ENCODE measurements around the gene CAV3. TPM values are rescaled to one million over a fixed set of nuclear protein-coding genes. Genes with fewer than 3 reads are reported as not detected.

Gene CAV3
- total and polyA plus RNA-seq, 7 donors = 20.5 to 71.1 (median 49.3) TPM

DNA sequence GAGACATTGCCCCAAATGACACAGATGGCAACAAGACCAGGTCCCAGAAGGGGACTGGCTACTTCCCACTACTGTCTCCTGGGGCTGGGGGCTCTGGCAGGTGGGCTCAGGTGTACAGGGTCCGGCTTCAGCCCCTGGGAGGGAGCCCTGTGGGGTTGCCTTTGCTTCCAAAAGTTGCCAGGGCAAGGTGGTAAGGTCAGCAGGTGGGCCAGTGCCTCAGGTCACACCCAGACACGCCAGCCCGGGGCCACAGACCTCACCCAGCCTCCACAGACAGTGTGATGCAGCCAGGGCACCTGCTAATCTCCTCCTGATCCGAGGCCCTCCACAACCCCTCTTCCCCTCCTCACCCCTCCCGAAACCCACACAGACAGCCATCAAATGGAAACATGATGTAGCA, 28.3 kb downstream of the CAV3 start:
- H3K36me3 ChIP-seq (ENCODE audit: insufficient read depth in 1 of 2, low read depth in 1 of 2) = no peaks in the 10 kb centered on the region
- H3K4me1 ChIP-seq = peaks cover 27% of the 10 kb centered on the region
- ATAC-seq = no peak
- no peak overlapping the region for H3K27ac ChIP-seq
- intact Hi-C loops (cut with DNase I) = loop anchor here in 1 of 2 donors (5.0 kb wide), 1 partner anchor 35 kb away; no protein-coding TSS in a partner anchor
- no peaks in the 10 kb centered on the region for H3K27me3 ChIP-seq (ENCODE audit: insufficient read depth in 3 of 3, low read length in 2 of 3)
- H3K4me3 ChIP-seq = no peak overlapping the region
- WGBS, 3 donors = 76 to 90% (median 87%) methylated on average over 5 of the region's 5 CpGs
- H3K9me3 ChIP-seq = no peaks in the 10 kb centered on the region
- TF ChIP-seq, protein P1, sequence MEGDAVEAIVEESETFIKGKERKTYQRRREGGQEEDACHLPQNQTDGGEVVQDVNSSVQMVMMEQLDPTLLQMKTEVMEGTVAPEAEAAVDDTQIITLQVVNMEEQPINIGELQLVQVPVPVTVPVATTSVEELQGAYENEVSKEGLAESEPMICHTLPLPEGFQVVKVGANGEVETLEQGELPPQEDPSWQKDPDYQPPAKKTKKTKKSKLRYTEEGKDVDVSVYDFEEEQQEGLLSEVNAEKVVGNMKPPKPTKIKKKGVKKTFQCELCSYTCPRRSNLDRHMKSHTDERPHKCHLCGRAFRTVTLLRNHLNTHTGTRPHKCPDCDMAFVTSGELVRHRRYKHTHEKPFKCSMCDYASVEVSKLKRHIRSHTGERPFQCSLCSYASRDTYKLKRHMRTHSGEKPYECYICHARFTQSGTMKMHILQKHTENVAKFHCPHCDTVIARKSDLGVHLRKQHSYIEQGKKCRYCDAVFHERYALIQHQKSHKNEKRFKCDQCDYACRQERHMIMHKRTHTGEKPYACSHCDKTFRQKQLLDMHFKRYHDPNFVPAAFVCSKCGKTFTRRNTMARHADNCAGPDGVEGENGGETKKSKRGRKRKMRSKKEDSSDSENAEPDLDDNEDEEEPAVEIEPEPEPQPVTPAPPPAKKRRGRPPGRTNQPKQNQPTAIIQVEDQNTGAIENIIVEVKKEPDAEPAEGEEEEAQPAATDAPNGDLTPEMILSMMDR (IDR thresholded peaks at IDR 0.05) = no peak
- no peak for DNase-seq

DNA sequence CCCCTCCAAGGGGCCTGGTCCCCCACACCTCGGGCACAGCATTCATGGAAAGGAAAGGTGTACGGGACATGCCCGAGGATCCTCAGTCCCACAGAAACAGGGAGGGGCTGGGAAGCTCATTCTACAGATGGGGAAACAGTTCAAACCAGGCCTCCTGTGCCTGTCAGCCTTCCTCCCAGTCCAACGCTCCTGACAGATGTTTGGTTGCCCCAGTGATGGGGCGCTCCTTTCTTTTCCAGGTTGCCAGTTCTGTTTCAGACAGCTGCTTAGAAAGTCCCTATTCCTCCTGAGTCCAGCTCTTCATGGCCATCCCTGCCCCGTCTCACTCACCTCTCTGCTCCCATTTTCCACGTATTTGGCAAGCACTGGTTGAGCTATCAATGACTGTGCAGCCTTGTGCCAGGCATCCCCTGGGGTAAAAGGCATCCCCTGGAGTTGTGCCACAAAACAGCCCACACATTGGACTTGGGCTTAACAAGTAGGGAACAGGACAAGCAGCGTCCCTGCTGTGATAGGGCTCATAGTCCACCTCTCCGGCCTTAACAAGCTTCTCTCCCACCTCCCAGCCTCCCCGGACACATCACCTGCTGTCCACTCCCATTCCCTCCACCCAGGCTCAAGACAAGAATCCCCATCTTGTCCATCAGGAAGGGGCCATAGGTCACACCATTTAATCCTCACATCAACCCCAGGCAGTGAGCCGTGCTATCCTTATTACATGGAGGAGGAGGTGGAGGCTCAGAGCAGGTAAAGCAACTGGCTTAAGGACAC, 29.2 kb downstream of the CAV3 start:
- H3K4me3 ChIP-seq = no peak overlapping the region
- 70 to 86% (median 78%) methylated on average over 11 of the region's 11 CpGs for WGBS, 3 donors
- intact Hi-C loops (cut with DNase I) = loop anchor here in 1 of 2 donors (5.0 kb wide), 1 partner anchor 35 kb away; no protein-coding TSS in a partner anchor
- no peaks in the 10 kb centered on the region for H3K9me3 ChIP-seq
- no peak overlapping the region for H3K27ac ChIP-seq
- peaks cover 22% of the 10 kb centered on the region for H3K4me1 ChIP-seq
- DNase-seq (no peak), ATAC-seq (no peak)
- H3K27me3 ChIP-seq (ENCODE audit: insufficient read depth in 3 of 3, low read length in 2 of 3) = peaks cover 0 to 9% (median 2%) of the 10 kb centered on the region in 3 donors
- no peaks in the 10 kb centered on the region for H3K36me3 ChIP-seq (ENCODE audit: insufficient read depth in 1 of 2, low read depth in 1 of 2)
- TF ChIP-seq, protein P1 (IDR thresholded peaks at IDR 0.05) = no peak

DNA sequence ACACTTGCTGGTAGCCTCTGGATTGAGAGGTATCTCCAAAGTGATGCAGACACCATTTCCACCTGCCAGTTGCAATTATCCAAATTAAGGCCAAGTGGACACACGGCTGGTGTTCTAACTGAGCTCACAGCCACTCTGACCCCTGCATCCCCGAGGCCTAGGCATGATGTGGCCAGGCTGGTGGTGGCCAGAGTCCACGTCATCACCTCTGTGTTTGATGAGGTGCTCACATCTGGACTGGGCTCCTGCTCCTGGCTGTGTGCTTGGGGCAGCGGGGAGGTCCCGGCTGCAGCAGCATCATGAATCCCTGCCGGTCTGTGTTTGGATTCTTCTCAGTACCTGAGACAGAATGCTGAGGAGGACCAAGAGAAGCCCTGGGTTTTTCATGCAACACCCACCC, 30.9 kb downstream of the CAV3 start:
- 87 to 93% (median 91%) methylated on average over 6 of the region's 6 CpGs for WGBS, 3 donors
- H3K27me3 ChIP-seq (ENCODE audit: insufficient read depth in 3 of 3, low read length in 2 of 3) = peaks cover 0 to 24% (median 2%) of the 10 kb centered on the region in 3 donors
- H3K27ac ChIP-seq = no peak overlapping the region
- no peaks in the 10 kb centered on the region for H3K36me3 ChIP-seq (ENCODE audit: insufficient read depth in 1 of 2, low read depth in 1 of 2)
- intact Hi-C loops (cut with DNase I) = loop anchor here in 1 of 2 donors (5.0 kb wide), 1 partner anchor 37 kb away; no protein-coding TSS in a partner anchor
- DNase-seq = no peak
- TF ChIP-seq, protein P1 (IDR thresholded peaks at IDR 0.05) = no peak
- H3K4me3 ChIP-seq = no peak overlapping the region
- ATAC-seq = no peak
- peaks cover 15% of the 10 kb centered on the region for H3K4me1 ChIP-seq
- H3K9me3 ChIP-seq = no peaks in the 10 kb centered on the region

DNA sequence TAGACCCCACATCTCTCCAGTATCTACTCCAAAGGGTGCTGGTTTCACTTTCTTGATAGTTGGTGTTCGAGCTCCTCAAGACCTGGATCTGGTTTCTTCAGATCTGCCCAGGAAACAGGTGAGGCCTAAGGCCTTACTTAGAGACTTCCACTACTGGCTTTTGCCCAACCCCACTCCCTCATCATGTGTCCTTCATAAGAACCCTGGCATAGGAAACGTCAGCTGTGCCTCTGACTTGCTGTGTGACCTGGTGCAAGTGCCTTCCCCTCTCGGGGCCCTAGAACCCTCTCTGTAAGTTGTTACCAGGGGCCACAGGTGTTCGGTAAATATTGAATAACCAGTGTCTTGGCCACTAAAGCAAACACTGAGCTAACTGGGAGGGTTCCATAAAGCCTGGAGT, 31.9 kb downstream of the CAV3 start:
- Histone ChIP-seq H3K27me3 (ENCODE audit: insufficient read depth in 3 of 3, low read length in 2 of 3) (peaks cover 0 to 24% (median 2%) of the 10 kb centered on the region in 3 donors), H3K36me3 (ENCODE audit: insufficient read depth in 1 of 2, low read depth in 1 of 2) (no peaks in the 10 kb centered on the region), H3K9me3 (no peaks in the 10 kb centered on the region), H3K4me3 (no peak overlapping the region), H3K27ac (no peak overlapping the region), H3K4me1 (peaks cover 7% of the 10 kb centered on the region)
- DNase-seq = no peak
- no peak for ATAC-seq
- intact Hi-C loops (cut with DNase I) = no loop called here
- TF ChIP-seq, protein P1 (IDR thresholded peaks at IDR 0.05) = no peak
- 41 to 76% (median 55%) methylated on average over 4 of the region's 4 CpGs for WGBS, 3 donors

Measured in psoas muscle (tissue), 8 donors.